ENCODE measurements around the gene HOXB5.
A peak's percentile ranks its signal among the peaks of the same experiment; 100 is the strongest.

The HOXB5 gene

DNA sequence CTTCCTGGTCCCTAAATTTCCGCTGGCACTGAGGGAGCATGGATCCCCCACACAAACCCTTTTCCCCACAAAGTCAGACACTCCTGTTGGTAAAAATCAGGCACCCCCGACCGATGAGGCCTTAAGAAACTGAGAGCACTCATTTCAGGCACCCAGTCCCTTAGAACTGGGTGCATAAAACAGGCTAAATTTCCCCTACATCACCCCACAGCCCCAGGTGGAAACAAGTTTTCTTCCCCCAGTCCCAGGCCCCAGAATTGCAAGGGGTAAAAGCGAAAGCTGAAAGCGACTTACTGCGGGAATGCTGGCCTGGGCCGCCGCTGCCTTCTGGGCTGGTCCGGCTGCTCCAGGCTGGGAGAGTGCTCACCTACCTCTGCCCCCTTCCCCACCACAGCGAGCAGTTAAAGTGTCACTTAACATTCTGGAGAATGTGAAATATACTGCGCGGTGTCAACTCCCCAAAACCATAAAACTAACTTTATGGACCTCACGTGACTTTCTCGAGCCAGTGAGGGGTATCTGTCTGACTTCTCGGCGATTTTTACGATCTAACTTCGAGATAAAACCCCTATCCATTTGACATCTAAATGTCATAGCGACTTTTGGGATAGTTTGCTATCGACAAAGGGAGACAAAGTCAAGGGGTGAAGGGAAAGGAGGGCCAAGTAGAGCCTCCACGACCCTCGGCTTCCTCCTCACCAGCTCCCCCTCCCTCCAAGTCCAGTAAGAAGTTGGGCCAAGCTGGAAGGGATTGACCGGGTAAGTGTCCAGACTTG, 3.6 kb downstream of the HOXB5 start, which contains the start of gene HOXB3 (continued):
- TF ChIP-seq ZBTB11 (tag by site-specific recombination; conservative IDR thresholded peaks at IDR 0.05; ENCODE audit: low read depth): peak; percentile 39
- TF ChIP-seq, protein P1, sequence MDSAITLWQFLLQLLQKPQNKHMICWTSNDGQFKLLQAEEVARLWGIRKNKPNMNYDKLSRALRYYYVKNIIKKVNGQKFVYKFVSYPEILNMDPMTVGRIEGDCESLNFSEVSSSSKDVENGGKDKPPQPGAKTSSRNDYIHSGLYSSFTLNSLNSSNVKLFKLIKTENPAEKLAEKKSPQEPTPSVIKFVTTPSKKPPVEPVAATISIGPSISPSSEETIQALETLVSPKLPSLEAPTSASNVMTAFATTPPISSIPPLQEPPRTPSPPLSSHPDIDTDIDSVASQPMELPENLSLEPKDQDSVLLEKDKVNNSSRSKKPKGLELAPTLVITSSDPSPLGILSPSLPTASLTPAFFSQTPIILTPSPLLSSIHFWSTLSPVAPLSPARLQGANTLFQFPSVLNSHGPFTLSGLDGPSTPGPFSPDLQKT (IDR thresholded peaks at IDR 0.05; ENCODE audit: borderline replicate concordance, low read depth, low read length): no peak
- peak; percentile 93 for TF ChIP-seq ZEB2 (tag by site-specific recombination; IDR thresholded peaks at IDR 0.05)
- TF ChIP-seq YY2 (tag by site-specific recombination; IDR thresholded peaks at IDR 0.05): no peak
- peak; percentile 39 for TF ChIP-seq ZBTB8A (tag by site-specific recombination; IDR thresholded peaks at IDR 0.05)
- no peak for TF ChIP-seq ZNF747 (tag by site-specific recombination; IDR thresholded peaks at IDR 0.05)
- TF ChIP-seq ZFP69B (tag by site-specific recombination; IDR thresholded peaks at IDR 0.05): peak; percentile 19; the same call in 1 of the 2 replicates
- TF ChIP-seq ZFP37 (tag by site-specific recombination; IDR thresholded peaks at IDR 0.05): peak; percentile 42; the same call in 1 of the 2 replicates
- TF ChIP-seq ZNF555 (tag by site-specific recombination; conservative IDR thresholded peaks at IDR 0.05): no peak
- peak; percentile 39 for TF ChIP-seq PRDM10 (tag by site-specific recombination; IDR thresholded peaks at IDR 0.05)
- TF ChIP-seq, protein P2, sequence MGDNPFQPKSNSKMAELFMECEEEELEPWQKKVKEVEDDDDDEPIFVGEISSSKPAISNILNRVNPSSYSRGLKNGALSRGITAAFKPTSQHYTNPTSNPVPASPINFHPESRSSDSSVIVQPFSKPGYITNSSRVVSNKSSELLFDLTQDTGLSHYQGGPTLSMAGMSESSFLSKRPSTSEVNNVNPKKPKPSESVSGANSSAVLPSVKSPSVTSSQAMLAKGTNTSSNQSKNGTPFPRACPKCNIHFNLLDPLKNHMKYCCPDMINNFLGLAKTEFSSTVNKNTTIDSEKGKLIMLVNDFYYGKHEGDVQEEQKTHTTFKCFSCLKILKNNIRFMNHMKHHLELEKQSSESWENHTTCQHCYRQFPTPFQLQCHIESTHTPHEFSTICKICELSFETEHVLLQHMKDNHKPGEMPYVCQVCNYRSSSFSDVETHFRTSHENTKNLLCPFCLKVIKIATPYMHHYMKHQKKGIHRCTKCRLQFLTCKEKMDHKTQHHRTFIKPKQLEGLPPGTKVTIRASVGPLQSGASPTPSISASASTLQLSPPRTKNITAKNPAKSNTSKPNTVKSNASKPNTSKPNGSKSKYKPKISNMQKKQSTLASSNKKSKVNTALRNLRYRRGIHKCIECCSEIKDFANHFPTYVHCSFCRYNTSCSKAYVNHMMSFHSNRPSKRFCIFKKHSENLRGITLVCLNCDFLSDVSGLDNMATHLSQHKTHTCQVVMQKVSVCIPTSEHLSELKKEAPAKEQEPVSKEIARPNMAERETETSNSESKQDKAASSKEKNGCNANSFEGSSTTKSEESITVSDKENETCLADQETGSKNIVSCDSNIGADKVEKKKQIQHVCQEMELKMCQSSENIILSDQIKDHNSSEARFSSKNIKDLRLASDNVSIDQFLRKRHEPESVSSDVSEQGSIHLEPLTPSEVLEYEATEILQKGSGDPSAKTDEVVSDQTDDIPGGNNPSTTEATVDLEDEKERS (tag by site-specific recombination; IDR thresholded peaks at IDR 0.05): no peak
- no peak for TF ChIP-seq ZNF830 (tag by site-specific recombination; IDR thresholded peaks at IDR 0.05; ENCODE audit: low read depth)
- TF ChIP-seq, protein P3, sequence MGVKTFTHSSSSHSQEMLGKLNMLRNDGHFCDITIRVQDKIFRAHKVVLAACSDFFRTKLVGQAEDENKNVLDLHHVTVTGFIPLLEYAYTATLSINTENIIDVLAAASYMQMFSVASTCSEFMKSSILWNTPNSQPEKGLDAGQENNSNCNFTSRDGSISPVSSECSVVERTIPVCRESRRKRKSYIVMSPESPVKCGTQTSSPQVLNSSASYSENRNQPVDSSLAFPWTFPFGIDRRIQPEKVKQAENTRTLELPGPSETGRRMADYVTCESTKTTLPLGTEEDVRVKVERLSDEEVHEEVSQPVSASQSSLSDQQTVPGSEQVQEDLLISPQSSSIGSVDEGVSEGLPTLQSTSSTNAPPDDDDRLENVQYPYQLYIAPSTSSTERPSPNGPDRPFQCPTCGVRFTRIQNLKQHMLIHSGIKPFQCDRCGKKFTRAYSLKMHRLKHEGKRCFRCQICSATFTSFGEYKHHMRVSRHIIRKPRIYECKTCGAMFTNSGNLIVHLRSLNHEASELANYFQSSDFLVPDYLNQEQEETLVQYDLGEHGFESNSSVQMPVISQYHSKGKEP (tag by site-specific recombination; IDR thresholded peaks at IDR 0.05): peak; percentile 41; the same call in 1 of the 2 replicates
- TF ChIP-seq SP7 (tag by site-specific recombination; IDR thresholded peaks at IDR 0.05): peak; percentile 95
- TF ChIP-seq ZFP3 (tag by site-specific recombination; IDR thresholded peaks at IDR 0.05; ENCODE audit: low read depth): no peak
- no peak for TF ChIP-seq ZNF521 (tag by site-specific recombination; IDR thresholded peaks at IDR 0.05)
- no peak for TF ChIP-seq ZNF48 (tag by site-specific recombination; IDR thresholded peaks at IDR 0.05)
- TF ChIP-seq ZNF175 (tag by site-specific recombination; IDR thresholded peaks at IDR 0.05): no peak
- TF ChIP-seq ZNF138 (tag by site-specific recombination; IDR thresholded peaks at IDR 0.05; ENCODE audit: borderline replicate concordance): no peak
- peak; percentile 25 for TF ChIP-seq ZBTB26 (tag by site-specific recombination; optimal IDR thresholded peaks at IDR 0.05)
- TF ChIP-seq SP2 (tag by site-specific recombination; IDR thresholded peaks at IDR 0.05): peak; percentile 57; the same call in 1 of the 2 replicates
- TF ChIP-seq ZNF704 (tag by site-specific recombination; IDR thresholded peaks at IDR 0.05): no peak
